Gastrocnemius medialis (tissue), 4 donors: Measurements from ENCODE around the gene NUDT2. TPM values are rescaled to one million over a fixed set of nuclear protein-coding genes. Genes with fewer than 3 reads are reported as not detected.
A peak's percentile ranks its signal among the peaks of the same experiment; 100 is the strongest.

Experiments
- ATAC-seq, 2 donors: fragments of 150-250 bp; one replicate each; pipeline ENCODE4 v1.9.1; 2016
- DNase-seq, 2 donors: peaks; one replicate each; pipeline ENCODE4 v3.0.0-alpha.2; 2019
- H3K27ac ChIP-seq, 4 donors: fragments of 200-600 bp; sonication (generic); 1 replicate in 1 of 4; 2 replicates in 3 of 4; pipeline ENCODE4 v1.5.1; 2016 to 2018; ENCODE audit warnings: mild to moderate bottlenecking in 2 of 4, moderate library complexity in 1 of 4
- H3K27me3 ChIP-seq, 3 donors: fragments of 200-600 bp; sonication (generic) in 2 of 3; 1 replicate in 1 of 3; 2 replicates in 2 of 3; pipeline versions ENCODE4 v1.5.1 to v1.6.0; 2016 to 2019; ENCODE audit warnings: mild to moderate bottlenecking in 1 of 3, moderate library complexity in 1 of 3
- H3K36me3 ChIP-seq, 2 donors: fragments of 200-600 bp; sonication (generic) in 1 of 2; one replicate each; pipeline ENCODE4 v1.5.1; 2017 to 2018
- H3K4me1 ChIP-seq, 2 donors: fragments of 200-600 bp; sonication (generic) in 1 of 2; one replicate each; pipeline ENCODE4 v1.5.1; 2016 to 2017; ENCODE audit warnings: mild to moderate bottlenecking in 2 of 2
- H3K4me3 ChIP-seq, 4 donors: fragments of 200-600 bp; sonication (generic) in 3 of 4; 1 replicate in 1 of 4; 2 replicates in 3 of 4; pipeline ENCODE4 v1.5.1; 2016 to 2019; ENCODE audit warnings: mild to moderate bottlenecking in 2 of 4
- H3K9me3 ChIP-seq, 3 donors: fragments of 200-600 bp; sonication (generic) in 2 of 3; 1 replicate in 1 of 3; 2 replicates in 2 of 3; pipeline ENCODE4 v1.5.1; 2016 to 2019
- POLR2A ChIP-seq, 2 donors: fragments of 450-650 bp; IDR thresholded peaks; one replicate each; pipeline ENCODE4 v1.6.1; 2017; ENCODE audit warnings: antibody characterized with exemption in 2 of 2, mild to moderate bottlenecking in 2 of 2, moderate library complexity in 2 of 2
- in situ Hi-C, 4 donors: fragments of 200-750 bp; cut with MboI; loops; one replicate each; pipeline versions ENCODE4 v1.15.0 to v1.8.0; 2017; ENCODE audit warnings: low sequenced_read_pairs in 4 of 4
- intact Hi-C: fragments of 100-400 bp; cut with DNase I; formaldehyde crosslinking; loops from one replicate; pipeline ENCODE4 v1.15.1; 2023; ENCODE audit warnings: low total_unique reads
- total RNA-seq, 4 donors: library from RNA; depleted of rRNA; stranded (reverse); fragments of >200 nt; gene quantifications; one replicate each; pipeline versions ENCODE4 v1.1.0 to v1.2.3, GENCODE V29; 2016
- TF ChIP-seq, protein P1 (sequence below), 5 experiments: fragments of 450-650 bp in 3 of 5; fragments of 200-600 bp in 2 of 5; sonication (generic) in 2 of 5; IDR thresholded peaks in 4 of 5; conservative IDR thresholded peaks in 1 of 5; 1 replicate in 4 of 5; 2 replicates in 1 of 5; pipeline ENCODE4 v1.5.1; 2016 to 2019; ENCODE audit warnings: antibody characterized with exemption in 5 of 5, mild to moderate bottlenecking in 3 of 5, moderate library complexity in 3 of 5

The NUDT2 gene
- total RNA-seq, 4 donors from 2014 or later, result 8.2 to 19.9 (median 16.1) TPM

DNA sequence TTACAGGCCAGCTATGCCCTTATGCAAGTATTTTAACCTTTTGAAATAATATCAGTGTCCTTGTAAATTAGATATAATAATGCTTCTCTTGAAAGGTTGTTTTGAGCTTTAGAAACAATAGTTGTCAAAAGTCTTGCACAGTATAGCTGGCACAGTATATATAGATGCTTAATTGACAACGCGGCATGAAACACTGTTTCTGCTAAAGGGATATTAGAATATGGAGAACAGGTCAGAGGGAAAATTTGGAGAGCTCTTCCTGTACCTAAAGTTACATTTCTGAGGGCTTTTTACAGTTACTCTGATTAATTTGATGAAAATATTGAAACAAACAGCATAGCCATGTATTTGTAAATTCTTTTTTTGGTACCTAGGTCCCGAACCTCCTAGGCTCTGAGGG, 4.5 kb downstream of the NUDT2 start:
- H3K27ac ChIP-seq, result no peak overlapping the region

DNA sequence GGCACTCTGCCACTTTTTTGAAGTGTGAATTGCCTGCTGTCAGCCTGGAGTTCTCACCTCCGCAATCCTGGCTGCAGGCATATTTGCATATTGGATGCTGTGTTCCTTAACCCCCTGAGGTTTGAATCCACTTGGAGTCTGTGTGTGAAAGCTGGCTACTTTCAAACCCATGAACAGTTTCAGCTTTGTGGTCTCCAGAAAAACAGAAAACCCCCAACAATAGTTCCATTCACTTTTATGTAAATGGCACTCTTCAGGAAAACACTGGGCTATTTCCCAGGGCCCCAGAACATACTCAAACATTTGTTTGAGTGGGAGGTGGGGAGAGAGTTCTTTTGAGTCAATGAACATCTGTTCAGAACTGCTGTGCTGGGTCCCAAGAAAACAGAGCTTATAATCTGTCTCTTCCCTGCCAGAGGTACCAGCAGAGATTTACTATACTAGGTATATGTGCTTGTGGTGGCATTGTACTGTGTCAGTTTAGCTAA, 5.0 kb downstream of the NUDT2 start:
- ATAC-seq (no peak), DNase-seq (no peak)
- peaks cover 20 to 30% of the 10 kb centered on the region in 2 donors for H3K4me1 ChIP-seq
- H3K9me3 ChIP-seq, result no peaks in the 10 kb centered on the region
- TF ChIP-seq, protein P1, sequence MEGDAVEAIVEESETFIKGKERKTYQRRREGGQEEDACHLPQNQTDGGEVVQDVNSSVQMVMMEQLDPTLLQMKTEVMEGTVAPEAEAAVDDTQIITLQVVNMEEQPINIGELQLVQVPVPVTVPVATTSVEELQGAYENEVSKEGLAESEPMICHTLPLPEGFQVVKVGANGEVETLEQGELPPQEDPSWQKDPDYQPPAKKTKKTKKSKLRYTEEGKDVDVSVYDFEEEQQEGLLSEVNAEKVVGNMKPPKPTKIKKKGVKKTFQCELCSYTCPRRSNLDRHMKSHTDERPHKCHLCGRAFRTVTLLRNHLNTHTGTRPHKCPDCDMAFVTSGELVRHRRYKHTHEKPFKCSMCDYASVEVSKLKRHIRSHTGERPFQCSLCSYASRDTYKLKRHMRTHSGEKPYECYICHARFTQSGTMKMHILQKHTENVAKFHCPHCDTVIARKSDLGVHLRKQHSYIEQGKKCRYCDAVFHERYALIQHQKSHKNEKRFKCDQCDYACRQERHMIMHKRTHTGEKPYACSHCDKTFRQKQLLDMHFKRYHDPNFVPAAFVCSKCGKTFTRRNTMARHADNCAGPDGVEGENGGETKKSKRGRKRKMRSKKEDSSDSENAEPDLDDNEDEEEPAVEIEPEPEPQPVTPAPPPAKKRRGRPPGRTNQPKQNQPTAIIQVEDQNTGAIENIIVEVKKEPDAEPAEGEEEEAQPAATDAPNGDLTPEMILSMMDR (IDR thresholded peaks at IDR 0.05 in 4 of 5, conservative IDR thresholded peaks at IDR 0.05 in 1 of 5), result no peak
- TF ChIP-seq POLR2A (IDR thresholded peaks at IDR 0.05), result no peak
- peak overlapping the region in 1 of 4 donors; percentile 18 for H3K27ac ChIP-seq
- H3K27me3 ChIP-seq, result no peaks in the 10 kb centered on the region
- intact Hi-C loops (loop anchor here (5.0 kb wide), 2 partner anchors 157 to 168 kb away; partner anchors contain the start of gene UBAP1), in situ Hi-C loops (loop anchor here in 1 of 4 donors (5.0 kb wide), 1 partner anchor 43 kb away; the partner anchor contains the start of gene MYORG)
- no peak overlapping the region for H3K4me3 ChIP-seq
- H3K36me3 ChIP-seq, result no peaks in the 10 kb centered on the region

More for the DNA sequence above, 4.5 kb downstream of the NUDT2 start:
- DNase-seq, result no peak
- no peaks in the 10 kb centered on the region for H3K27me3 ChIP-seq
- intact Hi-C loops (loop anchor here (5.0 kb wide), 2 partner anchors 157 to 168 kb away; partner anchors contain the start of gene UBAP1), in situ Hi-C loops (loop anchor here in 1 of 4 donors (5.0 kb wide), 1 partner anchor 43 kb away; the partner anchor contains the start of gene MYORG)
- H3K4me1 ChIP-seq, result peaks cover 17 to 28% of the 10 kb centered on the region in 2 donors
- no peak overlapping the region for H3K4me3 ChIP-seq
- H3K36me3 ChIP-seq, result no peaks in the 10 kb centered on the region
- TF ChIP-seq POLR2A (IDR thresholded peaks at IDR 0.05), result no peak
- TF ChIP-seq, protein P1 (IDR thresholded peaks at IDR 0.05 in 4 of 5, conservative IDR thresholded peaks at IDR 0.05 in 1 of 5), result no peak
- H3K9me3 ChIP-seq, result no peaks in the 10 kb centered on the region
- no peak for ATAC-seq

DNA sequence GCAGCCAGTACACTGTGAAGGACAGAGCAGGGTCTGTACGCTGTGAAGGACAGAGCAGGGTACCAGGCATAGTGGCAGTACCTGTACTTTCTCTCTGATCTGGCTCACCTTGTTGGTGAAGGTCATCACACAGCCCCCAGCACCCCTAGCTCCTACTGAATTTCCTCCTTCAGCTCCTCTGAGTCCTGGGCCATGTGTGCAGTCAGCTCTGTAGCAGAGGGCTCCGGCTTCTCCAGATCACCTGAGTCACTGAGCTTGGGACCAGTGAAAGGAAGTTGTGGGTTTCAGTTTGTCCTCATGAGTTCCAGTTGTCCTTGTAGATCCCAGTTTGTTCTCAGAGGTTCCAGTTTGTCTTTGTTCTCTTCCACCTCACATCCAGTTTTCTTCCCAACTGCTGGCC, 5.5 kb downstream of the NUDT2 start:
- H3K36me3 ChIP-seq, result no peaks in the 10 kb centered on the region
- H3K27ac ChIP-seq, result peak overlapping the region in 1 of 4 donors; percentile 18
- no peak overlapping the region for H3K4me3 ChIP-seq
- DNase-seq, result no peak
- H3K27me3 ChIP-seq, result no peaks in the 10 kb centered on the region
- intact Hi-C loops (loop anchor here (5.0 kb wide), 2 partner anchors 158 to 167 kb away; partner anchors contain the start of gene UBAP1), in situ Hi-C loops (loop anchor here (5.0 kb wide), 1 partner anchor 42 kb away; the partner anchor contains the start of gene MYORG (in 4 of the 4))
- ATAC-seq, result no peak
- H3K4me1 ChIP-seq, result peaks cover 20 to 28% of the 10 kb centered on the region in 2 donors
- H3K9me3 ChIP-seq, result no peaks in the 10 kb centered on the region
- TF ChIP-seq, protein P1 (IDR thresholded peaks at IDR 0.05 in 4 of 5, conservative IDR thresholded peaks at IDR 0.05 in 1 of 5), result no peak

DNA sequence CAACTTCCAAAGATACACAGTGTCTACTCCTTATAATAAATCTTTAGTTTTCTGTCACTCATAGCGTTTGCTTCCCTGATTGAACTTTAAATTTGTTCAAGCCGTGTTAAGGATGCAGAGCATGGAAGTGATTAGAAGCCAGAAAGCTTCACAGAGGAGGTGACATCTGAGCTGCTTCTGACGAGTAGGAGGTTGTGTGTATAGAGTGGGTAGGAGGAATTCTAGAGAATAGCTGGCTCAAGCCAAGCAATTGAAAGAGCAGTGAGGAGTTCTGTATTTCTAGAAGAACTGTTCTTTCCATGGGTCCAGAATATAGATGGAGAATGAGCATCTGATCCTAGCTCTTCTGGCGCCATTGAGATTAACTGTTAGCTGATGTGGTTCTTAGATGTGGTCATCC, 6.0 kb downstream of the NUDT2 start:
- intact Hi-C loops, result no loop called here

More for the DNA sequence above, 6.0 kb downstream of the NUDT2 start:
- TF ChIP-seq, protein P1 (IDR thresholded peaks at IDR 0.05 in 4 of 5, conservative IDR thresholded peaks at IDR 0.05 in 1 of 5), result no peak
- TF ChIP-seq POLR2A (IDR thresholded peaks at IDR 0.05), result no peak
- in situ Hi-C loops, result loop anchor here in 3 of 4 donors (5.0 kb wide), 1 partner anchor 42 kb away; the partner anchor contains the start of gene MYORG (in 3 of the 3)
- Histone ChIP-seq H3K27me3 (no peaks in the 10 kb centered on the region), H3K9me3 (no peaks in the 10 kb centered on the region), H3K36me3 (peaks cover 0 to 1% of the 10 kb centered on the region in 2 donors), H3K4me1 (peaks cover 16 to 23% of the 10 kb centered on the region in 2 donors), H3K4me3 (no peak overlapping the region), H3K27ac (no peak overlapping the region)
- ATAC-seq (no peak), DNase-seq (no peak)
